Measurements from ENCODE around the gene KRT81. TPM values are rescaled to one million over a fixed set of nuclear protein-coding genes. Genes with fewer than 3 reads are reported as not detected.

Gene KRT81
- polyA plus RNA-seq (2014; cell fraction: cytosol; rRNA removed): not detected in 2 replicates
- not detected in 2 replicates for polyA plus RNA-seq (2014; cell fraction: nucleus; rRNA removed)

- DNase-seq (ENCODE audit: low spot score): no peak
Observed at GRCh38 chr12:52291267-52291935, at the start of gene KRT81. KRT81 (minus strand) TSS chr12:52291534; CDS start chr12:52291465, 69 bp downstream.

DNA sequence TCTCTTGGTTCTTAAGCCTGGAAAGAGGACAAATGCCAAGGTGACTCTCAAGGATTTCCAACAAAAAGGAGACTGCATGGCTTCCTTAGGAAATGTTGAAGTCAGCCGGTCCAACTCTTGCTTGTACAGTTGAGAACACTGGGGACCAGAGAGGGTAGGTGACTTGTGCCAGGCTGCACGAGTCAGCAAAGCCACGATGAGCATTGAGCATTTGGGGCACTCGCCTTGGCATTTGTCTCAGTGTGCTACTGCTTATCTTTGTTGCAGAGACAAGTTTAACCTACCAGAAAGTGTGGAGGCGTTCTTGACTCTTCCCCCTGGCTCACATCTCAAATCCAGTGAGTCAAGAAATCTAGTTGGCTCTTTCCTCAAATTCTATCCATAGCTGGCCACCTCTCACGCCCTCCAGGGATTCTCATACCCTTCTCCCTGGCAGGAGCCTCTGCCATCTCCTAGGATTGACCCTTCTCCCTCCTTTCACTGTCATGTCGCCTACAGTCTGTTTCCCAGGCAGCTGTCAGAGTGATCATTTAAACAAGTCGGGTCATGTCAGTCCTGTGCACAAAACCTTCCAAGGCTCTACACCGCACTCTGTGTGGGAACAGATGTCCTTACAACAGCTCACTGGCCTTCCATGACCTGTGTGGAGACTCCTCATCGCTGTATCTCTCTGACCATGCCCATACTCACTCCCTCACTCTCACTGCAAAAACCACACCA lies 47.1 kb upstream of the KRT81 start:
- DNase-seq (ENCODE audit: low spot score): no peak

- DNase-seq (ENCODE audit: low spot score): no peak
Observed at GRCh38 chr12:52337054-52337453, 45.7 kb upstream of the KRT81 start.

- no peak for DNase-seq (ENCODE audit: low spot score)
Observed at GRCh38 chr12:52336641-52337040, 45.3 kb upstream of the KRT81 start.

DNA sequence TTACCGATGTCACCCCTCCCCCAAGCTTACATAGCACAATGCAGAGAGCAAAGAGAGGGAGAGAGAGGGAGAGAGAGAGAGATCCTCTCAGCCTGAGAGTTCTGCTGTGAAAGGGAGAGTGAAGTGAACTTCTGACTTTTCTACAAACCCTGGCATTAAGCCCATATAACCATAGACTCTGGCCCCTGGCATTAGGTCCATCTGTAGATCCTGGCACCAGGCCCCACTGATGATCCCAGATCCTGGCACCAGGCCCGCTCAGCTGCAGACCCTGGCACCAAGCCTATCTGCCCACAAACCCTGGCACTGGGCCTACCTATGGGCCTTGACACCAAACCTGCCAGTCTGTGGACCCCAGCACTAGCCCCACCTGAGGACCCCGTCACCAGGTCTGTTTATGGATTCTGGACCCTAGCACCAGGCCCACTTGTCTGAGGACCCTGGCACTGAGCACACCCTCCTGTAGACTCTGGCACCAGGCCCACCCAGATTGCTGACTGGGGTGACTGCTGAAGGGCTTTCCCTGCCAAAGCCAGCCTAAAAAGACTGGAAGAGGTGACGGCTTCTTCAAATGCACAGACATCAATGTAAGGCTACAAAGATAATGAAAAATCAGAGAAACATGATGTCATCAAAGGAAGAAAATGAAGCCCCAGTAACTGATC lies 44.4 kb upstream of the KRT81 start:
- DNase-seq (ENCODE audit: low spot score): no peak

DNA sequence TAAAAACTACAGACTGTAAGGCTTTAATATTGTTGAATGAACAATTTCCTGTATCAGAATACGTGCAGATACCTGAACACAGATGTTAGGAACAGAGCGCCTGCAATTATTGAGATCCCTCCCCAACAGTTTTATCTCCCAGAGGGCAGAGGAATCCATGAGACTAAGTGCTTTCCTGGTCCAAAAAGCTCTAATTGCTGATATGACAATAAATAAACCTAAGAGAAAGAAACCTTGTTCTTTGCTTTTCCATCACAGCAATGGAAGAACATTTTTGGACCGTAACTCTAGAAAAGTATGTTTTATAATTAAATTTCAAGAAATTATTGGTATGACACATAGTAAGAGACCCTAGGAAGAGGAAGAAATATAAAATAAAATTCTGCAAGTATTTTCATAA lies 42.9 kb upstream of the KRT81 start:
- DNase-seq (ENCODE audit: low spot score): no peak

DNA sequence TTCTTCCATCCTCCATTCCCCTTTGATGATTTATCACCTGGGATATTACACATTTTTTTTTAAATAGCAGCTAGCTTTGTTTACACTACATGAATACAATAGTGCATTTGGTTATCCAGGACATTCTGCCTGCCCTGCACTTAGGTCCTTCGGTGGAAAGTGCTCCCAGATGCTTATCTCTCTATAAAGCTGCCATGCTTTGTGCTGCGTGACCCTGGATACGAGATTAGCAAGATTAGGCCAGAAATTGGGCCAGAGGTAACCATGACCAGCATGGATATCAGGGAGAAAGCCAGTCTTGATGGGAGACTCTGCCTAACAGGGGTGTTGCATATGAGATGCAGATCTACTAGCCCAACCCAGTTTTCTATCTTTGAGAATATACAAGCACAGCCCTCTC lies 42.0 kb upstream of the KRT81 start:
- DNase-seq (ENCODE audit: low spot score): no peak

GRCh38 chr12:52332381-52332780 lies 41.0 kb upstream of the KRT81 start:
- no peak for DNase-seq (ENCODE audit: low spot score)

GRCh38 chr12:52331833-52332232 lies 40.5 kb upstream of the KRT81 start:
- DNase-seq (ENCODE audit: low spot score): no peak

GRCh38 chr12:52331039-52331438 lies 39.7 kb upstream of the KRT81 start:
- DNase-seq (ENCODE audit: low spot score): no peak

DNA sequence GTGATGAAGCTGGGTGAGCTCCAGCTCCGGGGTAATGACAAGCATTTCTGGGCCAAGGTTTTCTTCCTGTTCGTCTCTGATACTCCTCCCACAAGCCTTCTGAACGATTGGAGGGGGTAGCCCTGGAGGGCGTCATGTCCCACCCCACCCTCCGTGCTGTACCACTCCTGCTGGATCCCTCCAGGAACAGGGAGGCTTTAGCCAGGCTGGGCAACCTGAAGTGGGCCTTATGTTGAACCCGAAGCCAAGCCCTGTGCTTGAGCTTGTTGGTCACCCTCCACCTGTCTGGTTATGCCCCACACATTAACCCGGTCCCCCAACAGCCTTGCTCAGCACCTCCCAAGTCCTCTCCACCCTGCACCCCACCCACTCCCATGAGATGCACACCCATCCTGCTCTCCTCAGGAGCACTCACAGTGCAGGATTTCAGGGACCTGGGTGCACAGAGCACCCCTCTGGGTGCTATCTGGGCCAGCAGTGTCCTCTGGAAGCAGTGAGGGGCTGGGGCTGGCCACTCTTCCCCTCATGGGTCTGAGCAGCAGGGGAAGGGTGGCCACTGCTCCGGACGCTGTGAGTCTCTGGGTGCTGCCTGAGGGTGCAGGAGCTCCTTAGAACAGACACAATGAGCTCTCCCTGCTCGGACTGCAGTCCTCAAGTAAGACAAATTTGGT lies 36.6 kb upstream of the KRT81 start:
- DNase-seq (ENCODE audit: low spot score): no peak

- DNase-seq (ENCODE audit: low spot score): peak; percentile 57
Observed at GRCh38 chr12:52327052-52327829, 35.9 kb upstream of the KRT81 start.

GRCh38 chr12:52324153-52324444 lies 32.8 kb upstream of the KRT81 start:
- no peak for DNase-seq (ENCODE audit: low spot score)

DNA sequence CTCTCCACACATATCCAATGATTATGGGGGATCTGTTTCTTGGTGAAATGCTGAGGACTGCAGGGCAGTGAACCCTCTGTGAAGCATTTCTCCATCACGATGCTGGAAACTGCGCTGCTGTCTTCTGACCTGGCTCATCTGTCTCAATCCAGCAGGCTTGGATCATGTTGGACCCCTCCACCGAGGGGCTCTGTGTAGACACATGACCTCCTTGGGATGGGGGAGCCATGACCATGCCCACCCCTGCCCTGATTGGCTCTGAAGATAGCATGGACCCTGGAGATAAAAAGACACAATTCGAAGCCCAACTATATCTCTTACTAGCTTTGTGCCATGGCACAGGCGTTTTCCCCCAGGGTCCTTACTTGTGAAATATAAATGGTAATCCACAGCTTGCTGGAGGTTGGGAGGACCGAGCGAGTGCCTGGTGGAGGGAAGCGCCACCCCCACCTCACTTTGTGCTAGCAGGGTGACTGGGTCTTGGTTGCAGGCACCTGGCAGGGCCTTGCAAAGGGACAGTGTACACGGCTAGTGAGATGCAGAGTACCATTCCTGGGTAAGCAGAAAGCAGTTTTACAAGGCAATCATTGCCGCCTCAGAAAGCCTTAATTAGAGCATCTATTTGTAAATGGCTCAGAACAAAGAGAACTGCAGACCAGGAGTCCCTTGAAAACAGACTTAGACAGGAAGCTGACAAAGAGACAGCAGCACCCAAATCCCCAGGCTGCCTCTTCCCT lies 32.2 kb upstream of the KRT81 start:
- DNase-seq (ENCODE audit: low spot score): no peak

- no peak for DNase-seq (ENCODE audit: low spot score)
Observed at GRCh38 chr12:52323001-52323400, 31.7 kb upstream of the KRT81 start.

- no peak for DNase-seq (ENCODE audit: low spot score)
Observed at GRCh38 chr12:52322069-52322468, 30.7 kb upstream of the KRT81 start.

DNA sequence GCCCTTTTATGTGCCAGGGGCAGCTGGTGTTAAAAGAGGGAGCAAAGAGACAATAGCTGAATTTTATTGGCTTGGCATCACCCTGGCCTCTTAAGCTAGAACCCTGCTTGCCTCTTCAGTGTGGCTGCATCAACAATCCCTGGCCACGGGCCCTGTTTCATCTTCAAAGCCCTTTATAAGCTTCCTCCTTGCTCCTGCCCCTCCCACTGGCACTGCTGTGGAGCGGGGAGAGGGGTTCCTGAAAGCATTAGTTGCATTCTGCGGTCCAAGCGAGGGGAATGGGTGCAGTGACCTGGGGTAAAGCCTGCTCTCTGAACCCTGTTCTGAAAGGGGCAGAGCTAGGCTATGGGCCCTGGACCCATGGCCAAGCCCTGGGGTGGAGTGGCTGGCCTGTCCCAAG lies 30.1 kb upstream of the KRT81 start:
- no peak for DNase-seq (ENCODE audit: low spot score)

- no peak for DNase-seq (ENCODE audit: low spot score)
Observed at GRCh38 chr12:52320784-52321400, 29.6 kb upstream of the KRT81 start, which contains the start of gene KRT83. KRT83 (minus strand) TSS chr12:52321398; CDS start chr12:52321335, 63 bp downstream.

GRCh38 chr12:52319097-52319496 lies 27.8 kb upstream of the KRT81 start:
- no peak for DNase-seq (ENCODE audit: low spot score)
